IMR-90 (cell line): ENCODE results near the gene AGPAT1.

ENCODE experiments used
- BHLHE40 ChIP-seq: fragments of 150-350 bp; IDR thresholded peaks from 2 replicates; pipeline ENCODE4 v1.6.1; 2016; ENCODE audit warnings: mild to moderate bottlenecking, low read depth, low read length
- CEBPB ChIP-seq: IDR thresholded peaks from 2 replicates; pipeline ENCODE4 v1.6.1; 2012; ENCODE audit warnings: low read depth, low read length, improper control_type of control experiment
- CHD1 ChIP-seq: IDR thresholded peaks from 2 replicates; pipeline ENCODE4 v1.6.1; 2012; ENCODE audit warnings: low read depth, low read length, improper control_type of control experiment
- MAZ ChIP-seq: IDR thresholded peaks from 2 replicates; pipeline ENCODE4 v1.6.1; 2012; ENCODE audit warnings: low read depth, mild to moderate bottlenecking, low read length, improper control_type of control experiment, moderate library complexity, borderline replicate concordance
- MXI1 ChIP-seq: IDR thresholded peaks from 2 replicates; pipeline ENCODE4 v1.6.1; 2012; ENCODE audit warnings: low read depth, mild to moderate bottlenecking, low read length, moderate library complexity, borderline replicate concordance
- NFE2L2 ChIP-seq: fragments of 150-350 bp; IDR thresholded peaks from 2 replicates; pipeline ENCODE4 v1.6.1; 2016; ENCODE audit warnings: low read depth, mild to moderate bottlenecking, low read length
- POLR2A ChIP-seq: IDR thresholded peaks from 2 replicates; pipeline ENCODE4 v1.6.1; 2012; ENCODE audit warnings: mild to moderate bottlenecking, low read depth, low read length
- RAD21 ChIP-seq: IDR thresholded peaks from 2 replicates; pipeline ENCODE4 v1.6.1; 2012; ENCODE audit warnings: low read length, improper control_type of control experiment
- RCOR1 ChIP-seq: IDR thresholded peaks from 2 replicates; pipeline ENCODE4 v1.6.1; 2012; ENCODE audit warnings: mild to moderate bottlenecking, low read length, improper control_type of control experiment; ENCODE audit not compliant: insufficient replicate concordance
- RFX5 ChIP-seq: IDR thresholded peaks from 2 replicates; pipeline ENCODE4 v1.8.0; 2012; ENCODE audit warnings: low read depth, mild to moderate bottlenecking, low read length, moderate library complexity
- SMC3 ChIP-seq: fragments of 150-350 bp; IDR thresholded peaks from 2 replicates; pipeline ENCODE4 v1.6.1; 2016; ENCODE audit warnings: low read depth, mild to moderate bottlenecking, antibody characterized with exemption, low read length, moderate library complexity
- TF ChIP-seq, protein P1 (sequence below): conservative IDR thresholded peaks from 2 replicates; pipeline ENCODE4 v1.5.1; 2012; ENCODE audit warnings: mild to moderate bottlenecking, low read depth, low read length, improper control_type of control experiment

GRCh38 chr6:32152769-32153563 is 22.9 kb downstream of the AGPAT1 start:
- TF ChIP-seq BHLHE40 = peak; percentile 61
- TF ChIP-seq, protein P1, sequence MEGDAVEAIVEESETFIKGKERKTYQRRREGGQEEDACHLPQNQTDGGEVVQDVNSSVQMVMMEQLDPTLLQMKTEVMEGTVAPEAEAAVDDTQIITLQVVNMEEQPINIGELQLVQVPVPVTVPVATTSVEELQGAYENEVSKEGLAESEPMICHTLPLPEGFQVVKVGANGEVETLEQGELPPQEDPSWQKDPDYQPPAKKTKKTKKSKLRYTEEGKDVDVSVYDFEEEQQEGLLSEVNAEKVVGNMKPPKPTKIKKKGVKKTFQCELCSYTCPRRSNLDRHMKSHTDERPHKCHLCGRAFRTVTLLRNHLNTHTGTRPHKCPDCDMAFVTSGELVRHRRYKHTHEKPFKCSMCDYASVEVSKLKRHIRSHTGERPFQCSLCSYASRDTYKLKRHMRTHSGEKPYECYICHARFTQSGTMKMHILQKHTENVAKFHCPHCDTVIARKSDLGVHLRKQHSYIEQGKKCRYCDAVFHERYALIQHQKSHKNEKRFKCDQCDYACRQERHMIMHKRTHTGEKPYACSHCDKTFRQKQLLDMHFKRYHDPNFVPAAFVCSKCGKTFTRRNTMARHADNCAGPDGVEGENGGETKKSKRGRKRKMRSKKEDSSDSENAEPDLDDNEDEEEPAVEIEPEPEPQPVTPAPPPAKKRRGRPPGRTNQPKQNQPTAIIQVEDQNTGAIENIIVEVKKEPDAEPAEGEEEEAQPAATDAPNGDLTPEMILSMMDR = no peak
- TF ChIP-seq RAD21 = no peak
- peak; percentile 3; the same call in 1 of the 2 replicates for TF ChIP-seq POLR2A
- TF ChIP-seq CEBPB = no peak
- peak; percentile 5; the same call in 1 of the 2 replicates for TF ChIP-seq MAZ
- no peak for TF ChIP-seq CHD1
- TF ChIP-seq RFX5 = no peak
- TF ChIP-seq NFE2L2 = 0 out of 2 replicates have a peak, but pooled peaks have one; percentile 20
- TF ChIP-seq SMC3 = no peak
- no peak for TF ChIP-seq MXI1
- TF ChIP-seq RCOR1 = no peak
